ENCODE data around the gene ATPAF2.

The ATPAF2 gene

DNA sequence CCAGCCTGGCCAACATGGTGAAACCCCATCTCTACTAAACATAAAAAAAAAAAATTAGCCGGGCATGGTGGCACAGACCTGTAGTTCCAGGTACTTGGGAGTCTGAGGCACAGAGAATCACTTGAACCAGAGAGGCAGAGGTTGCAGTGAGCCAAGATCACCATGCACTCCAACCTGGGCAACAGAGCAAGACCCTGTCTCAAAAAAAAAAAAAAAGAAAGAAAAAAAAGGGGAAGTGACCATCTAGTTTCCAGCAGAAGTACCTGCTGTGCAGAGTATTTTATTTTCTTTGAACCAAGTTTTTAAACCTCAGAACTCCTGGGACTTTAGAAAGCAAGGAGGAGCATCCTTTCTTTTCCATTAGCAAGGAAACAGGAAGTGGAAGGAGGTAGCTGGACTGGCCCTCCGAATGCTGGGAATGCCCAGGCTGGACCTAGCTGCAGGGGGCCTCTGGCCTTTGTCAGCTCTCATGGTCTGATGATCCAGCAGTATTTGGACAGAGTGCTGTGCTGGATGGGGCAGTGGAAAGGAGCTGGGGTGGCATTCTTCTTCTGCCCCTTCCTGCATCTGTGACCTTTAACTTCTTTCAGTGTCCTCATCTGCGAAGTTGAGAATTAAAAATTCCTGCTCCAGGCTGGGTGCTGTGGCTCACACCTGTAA, 6.9 kb upstream of the ATPAF2 start:
- H3K4me1 Mint-ChIP-seq, result peaks cover 22% of the 10 kb centered on the region
- no peaks in the 10 kb centered on the region for H3K27me3 Mint-ChIP-seq
- peaks cover 7% of the 10 kb centered on the region for H3K36me3 Mint-ChIP-seq
- no peaks in the 10 kb centered on the region for H3K9me3 Mint-ChIP-seq
- H3K27ac Mint-ChIP-seq, result no peak overlapping the region
- no peak overlapping the region for H3K4me3 Mint-ChIP-seq

DNA sequence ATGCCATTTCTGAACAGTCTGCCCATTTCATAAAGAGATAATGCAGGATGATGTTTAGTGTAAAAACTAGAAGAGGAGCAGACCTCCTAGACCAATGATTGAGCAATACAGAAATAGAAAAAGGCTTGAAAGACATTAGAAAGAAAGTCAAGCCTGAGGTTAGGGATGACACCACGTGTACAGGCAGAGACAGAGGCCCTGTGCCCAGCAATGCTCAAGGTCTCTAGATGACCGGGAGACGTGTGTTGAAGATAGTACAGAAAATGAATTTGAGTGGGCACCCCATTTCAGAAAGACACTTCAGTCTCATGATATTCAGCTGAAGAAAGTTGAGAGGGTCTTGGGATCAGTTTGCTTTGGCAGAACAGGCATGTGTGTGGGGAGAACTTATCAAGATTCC, 5.6 kb upstream of the ATPAF2 start:
- Mint-ChIP-seq H3K36me3 (peaks cover 4% of the 10 kb centered on the region), H3K27ac (no peak overlapping the region), H3K27me3 (no peaks in the 10 kb centered on the region), H3K4me1 (peaks cover 30% of the 10 kb centered on the region), H3K9me3 (no peaks in the 10 kb centered on the region), H3K4me3 (no peak overlapping the region)

DNA sequence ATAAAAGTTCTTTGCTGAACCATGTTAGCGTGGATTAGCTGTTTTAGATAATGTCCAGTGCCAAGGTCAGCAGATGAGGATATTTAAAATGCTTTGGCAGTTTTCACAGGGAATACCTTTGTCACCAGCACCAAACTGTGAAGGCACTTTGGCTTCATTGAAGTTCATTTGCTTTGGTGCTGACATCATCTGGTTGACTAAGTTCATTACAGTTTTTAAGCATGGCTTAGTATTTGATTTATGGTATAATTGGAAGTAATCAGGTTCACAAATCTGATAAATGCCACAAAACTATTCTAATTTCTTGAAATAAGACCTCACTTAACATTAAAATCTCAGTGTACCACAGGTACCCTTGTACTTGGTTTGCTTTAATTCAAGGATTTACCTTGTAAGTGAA, 4.5 kb upstream of the ATPAF2 start:
- Mint-ChIP-seq H3K4me1 (peaks cover 30% of the 10 kb centered on the region), H3K4me3 (no peak overlapping the region)

DNA sequence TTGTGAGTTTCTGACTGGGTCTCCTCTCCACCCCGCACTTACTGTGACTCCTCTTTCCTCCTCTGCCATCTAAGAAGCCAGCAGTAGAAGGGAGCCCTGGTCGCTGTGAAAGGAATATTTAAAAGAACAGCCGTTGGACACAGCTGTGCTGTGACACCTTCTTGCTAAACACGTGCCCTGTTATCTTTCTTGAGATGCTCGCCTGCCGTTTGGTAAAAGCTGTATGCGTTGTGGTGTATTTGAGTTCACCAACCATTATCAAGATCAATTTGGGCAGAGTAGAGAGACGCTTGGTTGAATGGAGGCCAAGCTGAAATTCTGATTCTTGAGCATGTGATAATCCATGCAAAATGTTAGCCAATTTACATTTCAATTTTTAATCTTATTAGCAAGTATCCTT, 4.0 kb upstream of the ATPAF2 start:
- H3K27me3 Mint-ChIP-seq, result no peaks in the 10 kb centered on the region
- H3K36me3 Mint-ChIP-seq, result peaks cover 2% of the 10 kb centered on the region
- no peak overlapping the region for H3K4me3 Mint-ChIP-seq
- no peaks in the 10 kb centered on the region for H3K9me3 Mint-ChIP-seq
- peaks cover 34% of the 10 kb centered on the region for H3K4me1 Mint-ChIP-seq
- peak overlapping the region; percentile 46 for H3K27ac Mint-ChIP-seq

More for the DNA sequence above, 4.5 kb upstream of the ATPAF2 start:
- H3K9me3 Mint-ChIP-seq, result no peaks in the 10 kb centered on the region
- H3K27me3 Mint-ChIP-seq, result no peaks in the 10 kb centered on the region
- no peak overlapping the region for H3K27ac Mint-ChIP-seq
- peaks cover 2% of the 10 kb centered on the region for H3K36me3 Mint-ChIP-seq

DNA sequence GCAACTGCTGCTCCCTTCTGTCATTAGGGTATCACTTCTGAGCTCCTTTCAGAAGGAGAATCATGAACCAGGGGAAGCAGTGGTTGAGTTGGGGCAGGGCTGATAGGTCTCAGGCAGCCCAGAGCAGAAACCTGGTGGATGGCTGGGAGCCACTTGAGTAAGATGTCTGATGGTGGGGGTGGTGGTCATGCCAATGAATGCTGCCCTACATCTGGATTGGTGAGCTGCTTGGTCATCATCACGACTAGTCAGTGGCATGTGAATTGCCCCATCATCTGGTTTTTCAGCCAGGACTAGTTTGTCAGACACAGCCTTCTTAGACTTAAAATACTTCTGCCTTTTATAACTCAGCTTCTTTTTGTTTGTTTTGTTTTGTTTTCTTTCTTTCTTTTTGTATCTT, 2.8 kb upstream of the ATPAF2 start:
- Mint-ChIP-seq H3K27ac (no peak overlapping the region), H3K27me3 (no peaks in the 10 kb centered on the region), H3K4me1 (peaks cover 45% of the 10 kb centered on the region), H3K36me3 (no peaks in the 10 kb centered on the region), H3K4me3 (peak overlapping the region; percentile 91), H3K9me3 (no peaks in the 10 kb centered on the region)

DNA sequence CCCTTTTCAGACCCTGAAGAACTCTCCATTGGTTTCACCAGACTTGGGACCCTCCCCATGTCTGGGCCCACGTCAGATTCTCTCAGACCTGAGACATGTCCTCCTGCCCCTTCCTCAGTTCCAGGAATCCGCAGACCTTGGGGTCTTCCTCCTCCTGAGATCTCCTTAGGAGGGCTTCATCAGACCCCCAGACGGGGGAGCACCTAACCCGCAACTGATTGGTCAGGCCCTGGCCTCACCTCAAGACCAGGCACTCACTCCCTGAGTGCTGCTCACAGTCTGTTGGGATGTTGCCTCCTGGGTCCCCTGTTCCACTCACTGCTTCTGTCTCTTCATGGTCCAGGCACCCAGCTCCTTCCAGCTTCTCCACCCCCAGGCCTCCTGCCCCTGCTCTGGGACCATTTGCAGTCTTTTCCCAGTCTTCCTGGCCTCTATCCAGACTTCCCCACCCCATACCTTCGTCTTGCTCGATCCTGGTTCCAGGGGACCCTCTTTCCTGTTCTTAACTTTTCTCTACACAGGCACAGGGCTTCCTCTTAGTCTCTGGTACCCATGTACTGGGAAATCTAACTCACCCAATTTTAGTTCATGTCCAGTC, 1.4 kb upstream of the ATPAF2 start:
- Mint-ChIP-seq H3K4me3 (peak overlapping the region; percentile 91), H3K9me3 (no peaks in the 10 kb centered on the region), H3K4me1 (peaks cover 50% of the 10 kb centered on the region), H3K27me3 (no peaks in the 10 kb centered on the region), H3K27ac (peak overlapping the region; percentile 94), H3K36me3 (no peaks in the 10 kb centered on the region)

DNA sequence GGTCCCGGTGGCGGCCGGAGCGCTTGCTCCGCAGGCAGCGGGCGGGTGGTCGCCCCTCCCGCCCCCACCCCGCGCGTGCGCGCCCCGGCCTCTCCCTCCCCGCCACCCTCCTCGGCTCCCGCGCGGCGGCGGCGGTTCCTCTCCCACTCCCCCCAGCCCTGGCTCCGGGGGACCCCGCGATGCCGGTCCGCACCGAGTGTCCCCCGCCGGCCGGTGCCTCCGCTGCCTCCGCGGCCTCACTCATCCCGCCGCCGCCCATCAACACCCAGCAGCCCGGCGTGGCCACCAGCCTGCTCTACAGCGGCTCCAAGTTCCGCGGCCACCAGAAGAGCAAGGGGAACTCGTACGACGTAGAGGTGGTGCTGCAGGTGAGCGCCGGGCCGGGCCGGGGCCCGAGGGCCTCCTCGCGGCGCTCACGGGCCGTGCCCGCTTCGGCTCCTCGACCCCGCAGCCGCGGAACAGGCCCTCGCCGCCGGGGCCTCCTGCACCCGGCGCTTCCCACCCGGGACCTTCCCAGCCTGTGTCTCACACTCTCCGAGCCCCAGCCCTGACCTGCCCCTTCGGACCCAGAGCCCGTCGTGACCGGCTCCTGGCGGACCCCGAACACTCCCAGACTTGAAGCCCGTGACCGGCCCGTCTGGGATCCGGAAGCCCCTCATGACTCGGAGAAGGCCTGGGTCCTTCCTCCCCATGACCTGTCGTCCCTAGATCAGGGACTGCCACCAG, 730 bp upstream of the ATPAF2 start:
- Mint-ChIP-seq H3K36me3 (no peaks in the 10 kb centered on the region), H3K9me3 (no peaks in the 10 kb centered on the region), H3K4me3 (peak overlapping the region; percentile 91), H3K4me1 (peaks cover 50% of the 10 kb centered on the region), H3K27me3 (no peaks in the 10 kb centered on the region), H3K27ac (peak overlapping the region; percentile 94)

DNA sequence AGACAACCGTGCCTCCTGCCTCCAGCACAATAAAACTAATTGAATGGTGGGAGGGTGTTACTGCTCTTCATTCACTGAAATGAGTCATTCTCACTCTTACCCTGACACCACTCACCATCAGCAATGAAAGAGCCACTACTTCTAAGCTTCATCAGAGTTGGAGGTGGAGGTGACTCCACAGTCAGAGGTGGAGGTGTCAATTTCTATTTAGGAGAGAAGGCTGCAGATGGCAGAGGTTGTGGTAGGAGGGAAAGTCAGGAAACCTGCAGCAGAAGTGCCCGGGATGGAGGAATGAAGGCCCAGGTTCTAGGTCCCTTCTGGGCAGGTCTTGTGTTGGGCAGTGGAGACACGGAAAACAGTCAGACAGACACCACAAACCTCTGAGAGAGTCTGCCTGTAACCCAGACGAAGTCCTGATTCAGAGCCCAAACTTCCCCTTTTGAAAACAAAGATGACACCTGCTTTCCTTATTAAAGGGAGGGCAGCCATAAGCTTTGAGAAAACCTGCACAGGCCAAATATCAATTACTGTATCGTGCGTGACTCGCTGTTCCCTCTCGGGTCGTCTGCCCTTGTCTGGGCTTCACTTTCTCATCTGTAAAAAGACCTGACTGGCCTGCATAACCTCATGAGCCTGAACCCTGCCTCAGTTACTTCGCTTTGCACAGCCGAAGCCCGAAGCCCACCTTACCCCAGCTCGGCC, 668 bp downstream of the ATPAF2 start:
- H3K4me1 Mint-ChIP-seq, result peaks cover 55% of the 10 kb centered on the region
- no peaks in the 10 kb centered on the region for H3K9me3 Mint-ChIP-seq
- peak overlapping the region; percentile 93 for H3K27ac Mint-ChIP-seq
- no peaks in the 10 kb centered on the region for H3K36me3 Mint-ChIP-seq
- H3K4me3 Mint-ChIP-seq, result peak overlapping the region; percentile 87
- no peaks in the 10 kb centered on the region for H3K27me3 Mint-ChIP-seq

DNA sequence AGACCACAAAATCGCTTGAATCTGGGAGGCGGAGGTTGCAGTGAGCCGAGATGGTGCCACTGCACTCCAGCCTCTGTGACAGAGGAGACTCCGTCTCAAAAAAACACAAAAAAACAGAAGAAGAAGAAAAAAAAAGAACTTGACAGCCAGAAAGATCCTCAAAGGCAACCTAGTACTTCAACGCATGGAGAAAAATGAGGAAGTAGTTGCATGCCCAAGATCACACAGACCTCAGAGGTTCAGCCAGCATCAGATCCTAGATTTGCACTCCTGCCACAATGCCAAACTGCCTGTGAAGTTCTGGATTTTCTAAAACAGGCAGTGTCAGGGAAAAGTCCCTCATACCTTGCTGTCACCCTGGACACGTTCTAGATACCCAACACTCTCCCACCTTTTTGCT, 1.5 kb downstream of the ATPAF2 start:
- Mint-ChIP-seq H3K36me3 (no peaks in the 10 kb centered on the region), H3K4me1 (peaks cover 57% of the 10 kb centered on the region), H3K4me3 (peak overlapping the region; percentile 87), H3K9me3 (no peaks in the 10 kb centered on the region), H3K27me3 (no peaks in the 10 kb centered on the region), H3K27ac (peak overlapping the region; percentile 93)

DNA sequence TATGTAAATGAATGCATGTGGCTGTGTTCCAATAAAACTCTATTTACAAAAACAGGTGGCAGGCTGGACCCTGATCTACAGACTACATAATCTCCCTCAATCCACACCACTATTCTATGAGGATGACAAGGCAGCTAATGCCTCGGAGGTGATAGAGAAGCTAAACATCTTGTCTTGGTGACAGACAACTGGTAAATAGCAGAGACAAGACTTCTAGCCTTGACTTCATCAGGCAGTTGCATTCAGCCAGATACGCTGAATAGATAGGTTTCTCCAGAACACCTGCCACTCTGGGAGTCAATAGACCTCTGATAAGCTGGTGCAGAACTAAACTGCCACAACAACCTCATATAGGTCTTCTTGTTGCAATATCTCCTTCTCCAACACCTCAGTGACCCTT, 3.3 kb downstream of the ATPAF2 start:
- H3K27ac Mint-ChIP-seq, result no peak overlapping the region
- H3K4me3 Mint-ChIP-seq, result no peak overlapping the region
- no peaks in the 10 kb centered on the region for H3K36me3 Mint-ChIP-seq
- no peaks in the 10 kb centered on the region for H3K27me3 Mint-ChIP-seq
- peaks cover 42% of the 10 kb centered on the region for H3K4me1 Mint-ChIP-seq
- no peaks in the 10 kb centered on the region for H3K9me3 Mint-ChIP-seq

DNA sequence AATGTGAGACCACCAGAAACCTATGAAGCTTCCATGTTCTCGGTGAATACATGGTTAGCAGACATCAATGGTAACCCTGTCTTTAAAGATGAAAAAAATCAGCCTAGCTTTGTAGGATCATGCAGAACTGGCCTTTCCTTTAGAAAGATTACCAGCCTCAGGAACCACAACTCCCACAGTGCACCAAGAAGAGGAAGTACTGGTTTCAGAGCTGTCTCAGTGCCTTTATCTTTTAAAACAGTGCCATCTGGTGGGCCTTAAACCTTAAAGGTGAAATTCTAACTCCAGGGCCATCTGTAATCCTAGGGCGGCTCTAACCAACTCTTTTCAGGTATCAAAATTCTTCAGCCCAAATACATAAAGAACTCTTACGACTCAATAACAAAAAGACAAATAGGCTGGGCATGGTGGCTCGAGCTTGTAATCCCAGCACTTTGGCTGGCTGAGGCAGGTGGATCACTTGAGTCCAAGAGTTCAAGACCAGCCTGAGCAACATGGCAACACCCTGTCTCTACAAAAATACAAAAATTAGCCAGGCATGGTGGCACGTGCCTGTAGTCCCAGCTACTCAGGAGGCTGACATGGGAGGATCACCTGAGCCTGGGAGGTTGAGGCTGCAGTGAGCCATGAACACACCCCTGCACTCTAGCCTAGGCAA, 5.4 kb downstream of the ATPAF2 start:
- Mint-ChIP-seq H3K27me3 (no peaks in the 10 kb centered on the region), H3K9me3 (no peaks in the 10 kb centered on the region), H3K27ac (peak overlapping the region; percentile 21), H3K4me3 (no peak overlapping the region), H3K4me1 (peaks cover 35% of the 10 kb centered on the region), H3K36me3 (no peaks in the 10 kb centered on the region)

DNA sequence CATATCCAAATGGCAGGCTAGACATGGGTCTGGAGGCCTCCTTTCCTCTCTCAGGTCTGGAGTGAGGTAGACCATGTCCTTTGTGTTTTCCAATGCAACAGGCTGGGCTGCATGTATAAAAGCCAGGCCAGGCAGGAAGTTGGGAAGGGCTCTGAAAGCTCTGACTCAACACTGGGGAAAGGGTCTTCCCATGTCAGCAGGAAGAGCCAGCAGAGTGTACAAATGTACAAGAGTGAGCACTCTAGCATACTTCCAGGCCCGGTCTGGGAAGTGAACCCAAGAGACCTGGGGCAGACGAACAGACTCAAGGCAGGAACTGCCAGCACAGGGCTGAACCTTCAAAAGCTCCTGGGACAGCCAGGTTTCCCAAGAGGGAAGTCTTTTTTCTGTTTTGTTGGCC, 7.0 kb downstream of the ATPAF2 start:
- Mint-ChIP-seq H3K27me3 (no peaks in the 10 kb centered on the region), H3K27ac (no peak overlapping the region), H3K36me3 (peaks cover 2% of the 10 kb centered on the region), H3K4me3 (no peak overlapping the region), H3K4me1 (peaks cover 20% of the 10 kb centered on the region), H3K9me3 (no peaks in the 10 kb centered on the region)

DNA sequence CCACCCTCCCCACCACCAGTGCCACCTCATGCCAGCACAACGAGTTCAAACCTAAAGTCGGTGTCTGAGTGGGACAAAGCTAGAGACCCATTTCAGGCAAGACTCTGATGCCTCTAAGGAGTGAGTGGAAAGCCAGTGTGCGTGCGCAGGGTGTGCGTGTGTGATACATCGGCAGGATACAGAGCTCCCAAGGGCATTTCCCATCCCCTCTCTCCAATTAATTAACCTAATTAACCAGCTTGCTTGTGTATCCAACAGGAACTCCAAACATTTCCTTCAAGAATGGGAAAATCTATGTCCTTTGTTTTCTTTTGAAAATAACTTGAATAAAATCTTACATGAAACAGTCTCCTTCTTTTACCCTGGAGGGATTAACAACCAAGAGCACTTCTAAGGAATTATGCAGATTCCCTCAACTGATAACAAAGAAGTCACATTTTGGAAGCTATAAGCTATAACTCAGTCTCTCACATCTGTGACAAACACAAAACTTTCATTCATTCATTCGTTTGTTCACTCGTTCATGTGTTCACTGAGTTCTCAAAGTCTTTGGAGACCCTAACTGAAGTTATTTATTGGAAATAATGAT, 9.9 kb downstream of the ATPAF2 start:
- H3K4me1 Mint-ChIP-seq, result peaks cover 19% of the 10 kb centered on the region
- no peak overlapping the region for H3K4me3 Mint-ChIP-seq
- no peaks in the 10 kb centered on the region for H3K9me3 Mint-ChIP-seq
- H3K27ac Mint-ChIP-seq, result no peak overlapping the region
- H3K27me3 Mint-ChIP-seq, result no peaks in the 10 kb centered on the region
- peaks cover 2% of the 10 kb centered on the region for H3K36me3 Mint-ChIP-seq

DNA sequence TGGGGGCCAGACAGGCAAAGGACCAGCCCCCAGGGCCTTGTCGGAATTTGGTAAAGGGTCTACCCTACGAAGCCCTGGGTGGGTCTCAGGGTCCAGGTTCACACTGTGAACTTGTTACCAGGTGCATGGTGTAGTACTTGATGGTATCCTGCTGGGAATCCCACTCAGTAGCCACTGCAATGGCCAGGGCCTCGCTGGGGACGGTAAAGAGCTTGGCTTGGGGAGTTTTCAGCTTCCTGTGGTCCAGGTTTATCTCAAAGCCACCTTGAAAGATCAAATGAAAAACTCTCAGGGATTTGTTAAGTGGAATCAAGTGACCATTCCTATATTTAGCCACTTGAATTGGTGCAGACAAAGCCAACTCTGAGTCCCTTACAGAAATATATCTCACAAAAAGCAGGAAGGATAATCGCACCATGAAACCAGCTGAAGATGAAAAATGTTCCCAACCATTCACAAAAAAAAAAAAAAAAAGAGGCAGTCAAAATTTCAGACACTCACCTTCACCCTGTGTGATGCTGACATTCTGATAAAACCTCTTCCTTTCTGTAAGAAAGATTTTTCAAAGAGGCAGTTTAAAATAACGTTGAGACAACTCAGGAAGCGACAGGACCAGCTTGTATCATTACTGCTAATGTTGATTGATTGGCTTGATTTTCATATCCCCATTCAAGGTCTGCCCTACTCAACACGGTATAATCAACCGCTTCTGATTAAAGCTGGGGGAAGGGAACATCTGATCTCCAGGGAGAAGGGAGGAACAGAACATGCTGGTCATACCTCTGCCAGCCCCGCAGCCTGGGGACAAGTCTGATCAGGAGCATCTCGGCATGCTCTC, 10.6 kb downstream of the ATPAF2 start:
- H3K4me1 Mint-ChIP-seq, result peaks cover 15% of the 10 kb centered on the region
- H3K27ac Mint-ChIP-seq, result no peak overlapping the region
- H3K27me3 Mint-ChIP-seq, result no peaks in the 10 kb centered on the region
- H3K4me3 Mint-ChIP-seq, result no peak overlapping the region
- peaks cover 2% of the 10 kb centered on the region for H3K36me3 Mint-ChIP-seq
- H3K9me3 Mint-ChIP-seq, result no peaks in the 10 kb centered on the region

Measured in activated naive CD4-positive, alpha-beta T cell treated with anti-CD3 and anti-CD28 coated beads, Interleukin-2, amount 50 U/mL, for 24 hours (primary cell).